NCI-H128 (cell line): Measurements from ENCODE around the gene NAA16.

ENCODE experiments used
- DNase-seq: peaks from one replicate; lab custom pipeline; 2025; ENCODE audit not compliant: unreplicated experiment; lab: John Stamatoyannopoulos, UW

The NAA16 gene

GRCh38 chr13:41302743-41303142, 8.3 kb upstream of the NAA16 start:
- DNase-seq = no peak

GRCh38 chr13:41304551-41304950, 6.5 kb upstream of the NAA16 start:
- DNase-seq = no peak

- DNase-seq = no peak
Observed at GRCh38 chr13:41306271-41307145, 4.6 kb upstream of the NAA16 start.

GRCh38 chr13:41307884-41308640, 3.0 kb upstream of the NAA16 start:
- no peak for DNase-seq

GRCh38 chr13:41311406-41312175, 524 bp downstream of the NAA16 start:
- no peak for DNase-seq

- DNase-seq = no peak
Observed at GRCh38 chr13:41312176-41312500, 1.1 kb downstream of the NAA16 start.

- no peak for DNase-seq
Observed at GRCh38 chr13:41313117-41313516, 2.0 kb downstream of the NAA16 start.

GRCh38 chr13:41313659-41314197, 2.7 kb downstream of the NAA16 start:
- DNase-seq = no peak

GRCh38 chr13:41315443-41316047, 4.5 kb downstream of the NAA16 start:
- no peak for DNase-seq

GRCh38 chr13:41317243-41317642, 6.2 kb downstream of the NAA16 start:
- no peak for DNase-seq

- DNase-seq = no peak
Observed at GRCh38 chr13:41325752-41326151, 14.7 kb downstream of the NAA16 start.

GRCh38 chr13:41326661-41327060, 15.6 kb downstream of the NAA16 start:
- no peak for DNase-seq

GRCh38 chr13:41327994-41328790, 17.1 kb downstream of the NAA16 start:
- DNase-seq = no peak

- DNase-seq = no peak
Observed at GRCh38 chr13:41332829-41333228, 21.8 kb downstream of the NAA16 start.

GRCh38 chr13:41334810-41335209, 23.7 kb downstream of the NAA16 start:
- DNase-seq = no peak

GRCh38 chr13:41344358-41344757, 33.3 kb downstream of the NAA16 start:
- DNase-seq = no peak

GRCh38 chr13:41345165-41345913, 34.3 kb downstream of the NAA16 start:
- no peak for DNase-seq

GRCh38 chr13:41345914-41346589, 35.0 kb downstream of the NAA16 start:
- DNase-seq = no peak
